Measurements from ENCODE around the gene TPT1.

Gene TPT1

GRCh38 chr13:45341799-45342500 is 967 bp upstream of the TPT1 start:
- Histone ChIP-seq H3K79me2 (ENCODE audit: control insufficient read depth, low read length) (peaks cover 52% of the 10 kb centered on the region), H3K27me3 (ENCODE audit: control insufficient read depth, low read length) (no peaks in the 10 kb centered on the region), H3K36me3 (ENCODE audit: control insufficient read depth, low read length) (peaks cover 42% of the 10 kb centered on the region), H3K9me3 (ENCODE audit: control insufficient read depth, insufficient read depth, low read length) (no peaks in the 10 kb centered on the region), H3K4me2 (ENCODE audit: low read length) (peak overlapping the region; percentile 67), H3F3A (ENCODE audit: control insufficient read depth, insufficient read depth) (peaks cover 31% of the 10 kb centered on the region), H4K20me1 (ENCODE audit: control insufficient read depth, insufficient read depth, low read depth, low read length) (peaks cover 30% of the 10 kb centered on the region), H3K27ac (ENCODE audit: low read depth, low read length) (no peak overlapping the region), H3K4me1 (ENCODE audit: control insufficient read depth, low read length) (peaks cover 36% of the 10 kb centered on the region), H3K9me2 (replicated peaks; ENCODE audit: control insufficient read depth, low read length) (no peaks in the 10 kb centered on the region), H3K4me3 (ENCODE audit: low read length) (peak overlapping the region; percentile 77)
- TF ChIP-seq CTCF (IDR thresholded peaks at IDR 0.05; ENCODE audit: low read depth, low read length, poor library complexity, severe bottlenecking) (no peak), EZH2phosphoT487 (IDR thresholded peaks at IDR 0.05; ENCODE audit: borderline replicate concordance, low read length) (no peak)

- H4K20me1 ChIP-seq (ENCODE audit: control insufficient read depth, insufficient read depth, low read depth, low read length): peaks cover 44% of the 10 kb centered on the region
- H3K4me2 ChIP-seq (ENCODE audit: low read length): peak overlapping the region; percentile 59
- H3K9me3 ChIP-seq (ENCODE audit: control insufficient read depth, insufficient read depth, low read length): no peaks in the 10 kb centered on the region
- H3K9me2 ChIP-seq (replicated peaks; ENCODE audit: control insufficient read depth, low read length): no peaks in the 10 kb centered on the region
- peak overlapping the region; percentile 80 for H3K4me3 ChIP-seq (ENCODE audit: low read length)
- H3F3A ChIP-seq (ENCODE audit: control insufficient read depth, insufficient read depth): peaks cover 45% of the 10 kb centered on the region
- TF ChIP-seq CTCF (IDR thresholded peaks at IDR 0.05; ENCODE audit: low read depth, low read length, poor library complexity, severe bottlenecking): peak; percentile 33
- no peak for TF ChIP-seq EZH2phosphoT487 (IDR thresholded peaks at IDR 0.05; ENCODE audit: borderline replicate concordance, low read length)
- peaks cover 41% of the 10 kb centered on the region for H3K4me1 ChIP-seq (ENCODE audit: control insufficient read depth, low read length)
- H3K27ac ChIP-seq (ENCODE audit: low read depth, low read length): peak overlapping the region; percentile 79
- H3K36me3 ChIP-seq (ENCODE audit: control insufficient read depth, low read length): peaks cover 56% of the 10 kb centered on the region
- no peaks in the 10 kb centered on the region for H3K27me3 ChIP-seq (ENCODE audit: control insufficient read depth, low read length)
- peaks cover 67% of the 10 kb centered on the region for H3K79me2 ChIP-seq (ENCODE audit: control insufficient read depth, low read length)
Measured at GRCh38 chr13:45340422-45341033, 455 bp downstream of the TPT1 start.

- H3K4me3 ChIP-seq (ENCODE audit: low read length): peak overlapping the region; percentile 80
- H4K20me1 ChIP-seq (ENCODE audit: control insufficient read depth, insufficient read depth, low read depth, low read length): peaks cover 49% of the 10 kb centered on the region
- H3K4me1 ChIP-seq (ENCODE audit: control insufficient read depth, low read length): peaks cover 48% of the 10 kb centered on the region
Measured at GRCh38 chr13:45339867-45340266, 1.1 kb downstream of the TPT1 start.

More at GRCh38 chr13:45339867-45340266, 1.1 kb downstream of the TPT1 start:
- Histone ChIP-seq H3K4me2 (ENCODE audit: low read length) (peak overlapping the region; percentile 59), H3K9me3 (ENCODE audit: control insufficient read depth, insufficient read depth, low read length) (no peaks in the 10 kb centered on the region), H3K9me2 (replicated peaks; ENCODE audit: control insufficient read depth, low read length) (no peaks in the 10 kb centered on the region), H3K36me3 (ENCODE audit: control insufficient read depth, low read length) (peaks cover 63% of the 10 kb centered on the region), H3K79me2 (ENCODE audit: control insufficient read depth, low read length) (peaks cover 72% of the 10 kb centered on the region), H3K27me3 (ENCODE audit: control insufficient read depth, low read length) (no peaks in the 10 kb centered on the region), H3F3A (ENCODE audit: control insufficient read depth, insufficient read depth) (peaks cover 52% of the 10 kb centered on the region), H3K27ac (ENCODE audit: low read depth, low read length) (no peak overlapping the region)
- TF ChIP-seq CTCF (IDR thresholded peaks at IDR 0.05; ENCODE audit: low read depth, low read length, poor library complexity, severe bottlenecking) (no peak), EZH2phosphoT487 (IDR thresholded peaks at IDR 0.05; ENCODE audit: borderline replicate concordance, low read length) (no peak)

All from DOHH2 (cell line).